GM12864 (cell line): ENCODE data around the gene PCDHB11.
"Not testable (repeated sequence)": the region's sequence is repeated elsewhere in the genome, so short reads cannot be mapped to it uniquely, and the experiment has no call there.

Source experiments
- DNase-seq: peaks from one replicate; pipeline ENCODE4 v3.0.0-alpha.2; 2011; ENCODE audit warnings: low read depth
- H3K4me3 ChIP-seq: 2 replicates; pipeline ENCODE4 v1.5.1; 2011; ENCODE audit warnings: mild to moderate bottlenecking, low read depth, low read length, control low read depth
- TF ChIP-seq, protein P1 (sequence below): IDR thresholded peaks from 2 replicates; pipeline ENCODE4 v1.5.1; 2011; ENCODE audit warnings: low read depth, mild to moderate bottlenecking, moderate library complexity, low read length, control low read depth, inconsistent platforms; ENCODE audit errors: missing control alignments

PCDHB11 gene

DNA sequence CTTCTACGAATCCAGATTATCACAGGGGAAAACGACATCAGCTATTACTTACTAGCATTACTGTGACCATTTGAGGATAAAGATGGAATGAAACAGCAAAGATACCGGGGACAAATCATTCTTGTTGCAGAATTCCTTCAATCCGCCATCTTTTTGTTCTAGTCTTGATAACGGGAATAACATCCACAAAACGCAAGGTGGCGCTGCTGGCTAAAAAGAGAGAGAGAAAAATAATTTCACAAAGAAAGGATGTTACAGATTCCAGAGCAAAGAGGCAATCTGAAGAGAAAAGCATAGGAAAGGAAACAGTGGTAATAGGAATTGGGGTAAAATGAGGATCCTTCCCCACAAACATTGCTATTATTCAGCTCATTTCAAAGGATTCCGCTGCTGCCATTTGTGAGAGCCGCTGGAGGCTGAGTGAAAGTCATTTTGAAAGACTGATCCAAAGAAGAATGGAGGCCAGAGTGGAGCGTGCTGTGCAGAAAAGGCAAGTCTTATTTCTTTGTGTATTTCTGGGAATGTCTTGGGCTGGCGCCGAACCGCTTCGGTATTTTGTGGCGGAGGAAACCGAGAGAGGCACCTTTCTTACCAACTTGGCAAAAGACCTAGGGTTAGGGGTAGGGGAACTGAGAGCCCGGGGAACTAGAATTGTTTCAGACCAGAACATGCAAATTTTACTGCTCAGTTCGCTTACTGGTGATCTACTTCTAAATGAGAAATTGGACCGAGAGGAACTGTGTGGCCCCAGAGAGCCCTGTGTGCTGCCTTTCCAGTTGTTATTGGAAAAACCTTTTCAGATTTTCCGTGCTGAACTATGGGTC, 26.8 kb upstream of the PCDHB11 start, which contains the start of gene PCDHB7:
TSS of gene PCDHB7 (plus strand) at position 264 of the 824 bp plus-strand sequence. CDS start at position 456, 192 bp downstream.
- H3K4me3 ChIP-seq, result no peak within 1 kb of the TSS
- DNase-seq, result no peak
- TF ChIP-seq, protein P1, sequence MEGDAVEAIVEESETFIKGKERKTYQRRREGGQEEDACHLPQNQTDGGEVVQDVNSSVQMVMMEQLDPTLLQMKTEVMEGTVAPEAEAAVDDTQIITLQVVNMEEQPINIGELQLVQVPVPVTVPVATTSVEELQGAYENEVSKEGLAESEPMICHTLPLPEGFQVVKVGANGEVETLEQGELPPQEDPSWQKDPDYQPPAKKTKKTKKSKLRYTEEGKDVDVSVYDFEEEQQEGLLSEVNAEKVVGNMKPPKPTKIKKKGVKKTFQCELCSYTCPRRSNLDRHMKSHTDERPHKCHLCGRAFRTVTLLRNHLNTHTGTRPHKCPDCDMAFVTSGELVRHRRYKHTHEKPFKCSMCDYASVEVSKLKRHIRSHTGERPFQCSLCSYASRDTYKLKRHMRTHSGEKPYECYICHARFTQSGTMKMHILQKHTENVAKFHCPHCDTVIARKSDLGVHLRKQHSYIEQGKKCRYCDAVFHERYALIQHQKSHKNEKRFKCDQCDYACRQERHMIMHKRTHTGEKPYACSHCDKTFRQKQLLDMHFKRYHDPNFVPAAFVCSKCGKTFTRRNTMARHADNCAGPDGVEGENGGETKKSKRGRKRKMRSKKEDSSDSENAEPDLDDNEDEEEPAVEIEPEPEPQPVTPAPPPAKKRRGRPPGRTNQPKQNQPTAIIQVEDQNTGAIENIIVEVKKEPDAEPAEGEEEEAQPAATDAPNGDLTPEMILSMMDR, result peak; percentile 27

DNA sequence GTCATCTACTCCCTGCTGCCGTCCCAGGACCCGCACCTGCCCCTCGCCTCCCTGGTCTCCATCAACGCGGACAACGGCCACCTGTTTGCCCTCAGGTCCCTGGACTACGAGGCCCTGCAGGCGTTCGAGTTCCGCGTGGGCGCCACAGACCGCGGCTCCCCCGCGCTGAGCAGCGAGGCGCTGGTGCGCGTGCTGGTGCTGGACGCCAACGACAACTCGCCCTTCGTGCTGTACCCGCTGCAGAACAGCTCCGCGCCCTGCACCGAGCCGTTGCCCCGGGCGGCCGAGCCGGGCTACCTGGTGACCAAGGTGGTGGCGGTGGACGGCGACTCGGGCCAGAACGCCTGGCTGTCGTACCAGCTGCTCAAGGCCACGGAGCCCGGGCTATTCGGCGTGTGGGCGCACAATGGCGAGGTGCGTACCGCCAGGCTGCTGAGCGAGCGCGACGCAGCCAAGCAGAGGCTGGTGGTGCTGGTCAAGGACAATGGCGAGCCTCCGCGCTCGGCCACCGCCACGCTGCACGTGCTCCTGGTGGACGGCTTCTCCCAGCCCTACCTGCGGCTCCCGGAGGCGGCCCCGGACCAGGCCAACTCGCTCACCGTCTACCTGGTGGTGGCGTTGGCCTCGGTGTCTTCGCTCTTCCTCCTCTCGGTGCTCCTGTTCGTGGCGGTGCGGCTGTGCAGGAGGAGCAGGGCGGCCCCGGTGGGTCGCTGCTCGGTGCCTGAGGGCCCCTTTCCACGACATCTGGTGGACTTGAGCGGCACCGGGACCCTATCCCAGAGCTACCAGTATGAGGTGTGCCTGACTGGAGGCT, 24.9 kb upstream of the PCDHB11 start:
- not testable (repeated sequence) for DNase-seq

DNA sequence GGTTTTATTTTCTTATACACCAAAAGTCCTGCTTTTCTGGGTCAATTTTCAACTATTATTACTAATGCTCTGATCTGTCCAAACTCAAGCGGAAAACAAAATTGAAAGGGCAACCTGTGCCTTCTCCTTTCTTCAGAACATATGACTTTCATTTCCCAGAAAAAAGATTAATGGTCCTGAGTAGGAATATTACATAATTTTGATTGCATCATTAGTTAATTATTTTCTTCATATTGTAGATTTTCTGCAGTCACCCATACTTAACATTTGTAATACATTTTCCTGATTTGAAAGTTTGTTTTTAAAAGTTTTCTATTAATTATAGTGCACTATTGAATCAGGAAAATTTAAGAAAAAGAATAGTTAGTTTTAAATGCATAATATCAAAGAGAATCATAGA, 23.5 kb upstream of the PCDHB11 start:
- DNase-seq, result no peak
- TF ChIP-seq, protein P1, result no peak
- no peak overlapping the region for H3K4me3 ChIP-seq

More for the DNA sequence above, 24.9 kb upstream of the PCDHB11 start:
- not testable (repeated sequence) for H3K4me3 ChIP-seq

GRCh38 chr5:141177577-141178191, 21.7 kb upstream of the PCDHB11 start, which contains the start of gene PCDHB8:
Gene PCDHB8 (plus strand): TSS chr5:141177790. CDS start chr5:141178035, 245 bp downstream.
- DNase-seq, H3K4me3 ChIP-seq: not testable (repeated sequence)

DNA sequence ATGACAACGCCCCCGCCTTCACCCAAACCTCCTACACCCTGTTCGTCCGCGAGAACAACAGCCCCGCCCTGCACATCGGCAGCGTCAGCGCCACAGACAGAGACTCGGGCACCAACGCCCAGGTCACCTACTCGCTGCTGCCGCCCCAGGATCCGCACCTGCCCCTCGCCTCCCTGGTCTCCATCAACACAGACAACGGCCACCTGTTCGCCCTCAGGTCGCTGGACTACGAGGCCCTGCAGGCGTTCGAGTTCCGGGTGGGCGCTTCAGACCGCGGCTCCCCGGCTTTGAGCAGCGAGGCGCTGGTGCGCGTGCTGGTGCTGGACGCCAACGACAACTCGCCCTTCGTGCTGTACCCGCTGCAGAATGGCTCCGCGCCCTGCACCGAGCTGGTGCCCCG, 20.1 kb upstream of the PCDHB11 start:
- DNase-seq, H3K4me3 ChIP-seq: not testable (repeated sequence)

GRCh38 chr5:141179876-141180275, 19.6 kb upstream of the PCDHB11 start:
- H3K4me3 ChIP-seq, DNase-seq: not testable (repeated sequence)

DNA sequence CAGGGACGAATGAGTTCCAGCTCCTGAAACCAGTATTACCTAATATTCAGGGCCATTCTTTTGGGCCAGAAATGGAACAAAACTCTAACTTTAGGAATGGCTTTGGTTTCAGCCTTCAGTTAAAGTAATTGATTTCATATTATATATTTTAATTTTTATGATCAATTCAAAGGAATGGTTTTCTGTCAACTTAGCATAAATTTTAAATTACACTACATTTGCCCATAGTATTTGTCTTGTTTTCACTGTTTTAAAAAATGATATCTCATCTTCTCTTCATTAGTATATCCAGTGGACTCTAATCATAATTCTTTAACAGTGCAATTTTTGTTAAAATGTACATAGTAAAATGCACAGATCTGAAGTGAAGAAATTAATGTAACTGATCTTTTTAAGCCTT, 19.1 kb upstream of the PCDHB11 start:
- DNase-seq, result no peak
- no peak overlapping the region for H3K4me3 ChIP-seq
- TF ChIP-seq, protein P1, result no peak

GRCh38 chr5:141182248-141182647, 17.2 kb upstream of the PCDHB11 start, which contains the start of gene PCDHB16:
Gene PCDHB16 (plus strand): TSS chr5:141182387. CDS start chr5:141182560, 173 bp downstream.
- H3K4me3 ChIP-seq, result no peak within 1 kb of the TSS

GRCh38 chr5:141184117-141184855, 15.1 kb upstream of the PCDHB11 start:
- not testable (repeated sequence) for H3K4me3 ChIP-seq, DNase-seq

More at GRCh38 chr5:141182248-141182647, 17.2 kb upstream of the PCDHB11 start, which contains the start of gene PCDHB16:
- no peak for DNase-seq
- TF ChIP-seq, protein P1, result no peak
